HG03060 (cell line): Measurements from ENCODE around the gene SLC5A7.

Experiments
- ATAC-seq: cut with Tn5 transposase; IDR thresholded peaks from one replicate; pipeline ENCODE4 v1.9.1; 2021; ENCODE audit warnings: low read depth, moderate number of reproducible peaks; ENCODE audit not compliant: unreplicated experiment

The SLC5A7 gene

GRCh38 chr2:108061439-108062042, 75.2 kb downstream of the SLC5A7 start:
- ATAC-seq: no peak
